Measurements from ENCODE around the gene SLC23A3.
A peak's percentile ranks its signal among the peaks of the same experiment; 100 is the strongest.

The SLC23A3 gene

DNA sequence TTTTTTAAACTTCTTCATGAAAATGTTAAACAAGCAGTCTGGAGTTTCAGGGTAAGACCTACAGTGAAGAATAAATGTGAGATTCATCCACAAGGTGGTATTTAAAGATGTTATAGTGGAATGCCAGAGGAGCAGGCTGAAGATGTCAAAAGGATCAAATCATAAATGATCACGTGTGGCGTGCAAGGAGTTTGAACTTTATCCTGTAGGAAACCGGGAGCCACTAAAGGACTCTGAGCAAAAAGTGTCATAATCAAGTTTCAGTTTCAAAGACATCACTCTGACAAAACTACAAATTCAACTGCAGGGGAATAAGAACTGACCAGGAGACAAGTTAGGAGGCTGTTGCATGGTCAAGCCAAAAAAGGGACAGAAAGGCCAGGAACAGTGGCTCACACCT, 29.1 kb downstream of the SLC23A3 start:
- DNase-seq: no peak

DNA sequence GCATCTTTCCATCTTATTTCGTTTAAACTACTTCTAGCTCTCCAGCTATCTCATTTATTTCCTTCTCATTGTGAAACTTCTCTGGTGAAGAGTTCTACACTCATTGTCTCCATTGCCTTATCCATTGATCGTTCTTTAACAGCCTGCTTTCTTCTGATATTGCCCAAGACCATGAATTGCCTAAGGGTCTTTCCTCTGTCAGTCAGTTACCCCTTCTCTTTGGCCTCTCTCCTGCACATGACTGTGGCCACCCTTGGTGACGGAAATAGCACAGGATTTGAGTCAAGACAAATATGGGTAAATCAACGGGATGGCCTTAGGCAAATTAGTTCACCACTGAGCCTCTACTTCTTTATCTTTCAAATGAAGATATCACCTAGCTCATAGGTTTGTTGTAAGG, 35.9 kb downstream of the SLC23A3 start:
- no peak for DNase-seq

DNA sequence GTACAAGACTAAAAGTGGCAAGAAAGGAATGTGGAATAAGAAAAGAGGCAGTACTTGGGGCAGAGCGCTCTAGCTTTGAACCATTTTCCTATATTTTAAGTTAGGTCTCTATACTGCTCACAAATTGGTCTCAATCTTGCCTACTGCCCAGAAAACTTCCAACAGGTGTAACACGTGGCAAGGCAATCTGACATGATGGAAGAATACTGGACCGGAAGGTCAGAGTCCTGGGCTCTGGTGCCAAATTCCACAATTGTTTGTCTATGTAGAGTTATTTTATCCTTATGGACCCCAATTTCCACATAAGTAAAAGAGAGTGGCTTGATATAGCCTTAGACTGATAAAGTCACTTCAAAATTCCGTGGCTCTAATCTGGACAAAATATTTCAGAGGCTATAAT, 38.1 kb downstream of the SLC23A3 start:
- DNase-seq: no peak

DNA sequence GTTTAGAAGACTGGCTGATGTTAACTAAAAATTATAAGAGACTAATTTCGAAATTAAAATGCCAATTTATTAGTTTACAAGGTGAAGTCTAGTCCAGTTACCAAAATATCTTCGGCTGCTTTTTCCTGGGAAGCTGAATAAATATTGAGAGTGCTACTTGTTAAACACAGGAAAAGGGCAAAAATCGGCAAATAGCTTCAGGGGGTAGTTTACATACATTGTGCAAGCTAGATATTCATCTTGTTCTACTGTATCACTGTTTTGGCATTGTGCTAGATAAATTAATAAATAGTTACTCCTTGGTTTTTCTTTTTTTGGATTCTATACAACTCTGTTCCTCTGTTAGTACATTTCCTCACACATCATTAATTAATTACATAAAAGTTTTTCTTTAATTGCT, 38.5 kb downstream of the SLC23A3 start:
- no peak for DNase-seq

- DNase-seq: no peak
These were observed 40.2 kb downstream of the SLC23A3 start for GRCh38 chr2:219129589-219129988.

DNA sequence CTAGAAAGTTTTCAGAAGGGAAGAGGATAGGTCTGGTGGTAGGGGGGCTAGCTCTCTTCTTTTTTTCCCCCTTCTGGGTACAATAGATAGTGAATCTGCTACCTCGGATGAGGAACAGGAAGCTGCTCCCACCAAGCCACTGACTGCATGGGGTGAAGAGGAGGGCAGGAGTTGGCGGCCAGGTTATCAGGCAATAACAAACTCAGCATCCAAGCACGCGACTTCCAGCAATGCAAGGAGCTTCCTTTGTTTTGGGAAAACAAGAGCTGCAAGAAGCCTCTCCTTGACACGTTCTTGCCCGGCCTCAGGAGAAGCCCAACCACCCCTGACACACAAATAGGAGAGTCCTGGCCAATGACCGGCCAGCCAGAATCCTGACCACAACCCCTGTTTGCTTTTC, 41.4 kb downstream of the SLC23A3 start:
- no peak for DNase-seq

DNA sequence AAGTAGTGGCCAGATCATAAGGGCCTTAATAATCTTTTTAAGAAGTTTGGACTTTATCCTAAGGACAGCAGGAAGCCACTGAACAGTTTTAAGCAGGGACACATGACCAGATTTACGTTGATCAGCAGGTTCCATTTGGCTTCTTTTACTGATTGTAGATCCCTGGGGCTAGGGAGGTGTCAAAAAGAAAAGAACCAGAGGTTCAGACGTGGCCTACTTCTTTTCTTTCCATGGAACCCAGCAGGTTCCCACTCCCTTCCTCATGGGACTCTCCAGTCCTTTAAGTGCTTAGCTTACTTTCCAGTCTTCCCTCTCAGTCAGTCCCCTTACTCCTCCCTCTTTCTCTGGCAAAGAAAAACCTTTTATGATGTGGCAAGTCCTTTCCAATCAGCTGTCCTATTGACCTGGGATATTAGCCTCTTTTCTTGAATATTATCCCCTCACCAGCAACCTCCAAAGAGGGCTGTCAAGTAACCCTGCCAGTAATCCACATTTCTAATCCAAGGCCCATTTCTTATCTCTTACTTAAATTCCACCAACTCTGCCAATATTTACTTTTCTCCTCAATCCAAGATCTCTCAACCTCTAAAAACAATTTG, 42.7 kb downstream of the SLC23A3 start:
- no peak for DNase-seq

DNA sequence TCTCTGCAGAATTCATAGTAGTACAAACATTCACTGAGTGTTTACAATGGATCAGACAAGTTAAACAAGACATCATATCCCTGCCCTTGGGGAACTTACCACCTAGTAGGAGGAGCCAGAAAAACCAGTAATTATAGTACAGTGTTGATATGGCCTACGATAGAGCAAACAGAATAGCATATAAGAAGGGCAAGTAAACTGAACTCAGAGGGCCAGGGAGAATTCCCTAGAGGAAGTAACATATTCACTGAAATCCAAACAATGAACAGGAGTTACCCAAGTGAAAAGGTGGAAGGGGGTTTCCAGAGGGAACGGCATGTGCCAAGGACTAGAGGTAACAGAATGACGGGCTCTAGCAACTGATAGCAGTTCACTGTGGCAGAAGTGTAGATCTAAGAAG, 43.3 kb downstream of the SLC23A3 start:
- DNase-seq: no peak

DNA sequence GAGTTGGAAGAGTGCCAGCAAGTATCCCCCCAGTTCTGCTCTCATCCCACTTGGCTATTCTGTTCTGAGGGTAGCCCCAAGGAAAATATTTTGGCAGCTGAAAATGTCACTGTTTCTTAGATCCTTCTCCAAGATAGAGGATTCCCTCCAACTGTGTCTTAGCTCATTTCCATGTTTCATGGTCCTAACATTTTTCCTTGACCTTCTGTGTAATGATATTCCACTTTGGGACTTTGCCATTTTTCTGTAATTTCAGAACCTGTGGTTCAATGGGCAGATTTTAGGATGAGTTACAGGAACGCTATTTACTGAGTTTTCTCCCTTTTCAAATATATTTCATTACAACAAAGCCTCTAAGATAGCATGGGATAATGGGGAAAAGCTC, 44.0 kb downstream of the SLC23A3 start:
- no peak for DNase-seq

DNA sequence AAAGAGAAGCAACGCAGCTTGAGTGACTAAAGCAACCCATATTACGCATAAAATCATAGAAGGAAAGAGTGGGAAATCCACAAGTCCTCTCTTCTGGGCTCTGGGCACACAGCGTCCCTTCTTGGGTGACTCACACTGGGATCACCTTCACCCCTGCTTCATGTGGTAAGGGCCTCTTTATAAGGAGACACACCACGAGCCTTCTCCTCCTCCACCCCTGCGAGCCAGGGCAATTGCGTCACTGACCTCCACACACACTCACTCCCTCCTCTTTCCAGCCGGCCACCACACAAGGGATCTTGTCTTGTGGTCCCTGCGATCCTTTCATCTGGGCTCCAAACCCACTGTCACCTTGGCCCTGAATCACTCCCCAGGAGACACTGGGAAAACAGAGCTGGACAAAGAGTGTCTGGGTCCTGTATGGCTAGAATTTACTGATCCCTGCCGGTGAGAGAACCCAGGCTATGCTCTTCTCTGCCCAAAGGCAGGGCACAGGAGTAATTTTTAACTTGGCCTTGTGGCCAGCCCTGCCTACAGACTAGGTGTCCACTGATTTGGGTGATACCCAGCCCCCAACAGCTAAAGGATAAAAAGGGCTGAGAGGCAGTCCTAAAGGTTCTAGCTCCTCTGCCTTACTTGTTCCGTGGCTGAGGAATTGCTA, 44.5 kb downstream of the SLC23A3 start:
- peak; percentile 36 to 78 for DNase-seq

DNA sequence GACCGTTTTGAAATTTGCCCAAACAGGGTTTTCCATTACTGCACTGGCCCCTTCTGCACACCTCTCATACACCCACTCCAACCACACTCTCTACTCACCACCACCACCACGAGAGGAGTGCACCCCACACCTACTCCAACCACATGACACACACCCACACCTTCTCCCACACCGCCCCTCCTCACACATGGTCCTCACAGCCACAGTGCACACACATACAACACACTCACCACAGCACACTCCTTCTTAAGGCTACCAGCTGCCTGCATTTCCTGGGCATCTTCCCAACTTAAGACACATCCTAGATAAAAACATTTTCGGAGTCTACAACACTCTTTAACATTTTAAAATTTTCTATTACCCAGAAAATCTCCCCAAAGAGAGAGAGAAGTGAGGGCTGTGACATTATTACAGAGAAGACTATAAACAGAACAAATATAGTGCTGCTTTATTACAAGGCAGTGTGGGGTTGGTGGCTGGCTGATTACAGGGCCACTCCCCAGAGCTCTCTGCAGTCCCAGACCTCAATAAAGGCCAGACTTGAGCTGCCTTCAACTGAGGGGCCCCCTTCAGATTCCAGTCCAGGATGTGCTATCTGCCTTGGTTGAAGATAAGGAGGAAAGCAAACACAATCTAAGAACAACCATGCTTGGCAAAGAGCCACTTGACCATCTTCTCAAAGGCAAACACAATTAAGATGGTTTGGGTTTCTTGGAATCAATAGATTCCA, 45.3 kb downstream of the SLC23A3 start:
- no peak for DNase-seq

DNA sequence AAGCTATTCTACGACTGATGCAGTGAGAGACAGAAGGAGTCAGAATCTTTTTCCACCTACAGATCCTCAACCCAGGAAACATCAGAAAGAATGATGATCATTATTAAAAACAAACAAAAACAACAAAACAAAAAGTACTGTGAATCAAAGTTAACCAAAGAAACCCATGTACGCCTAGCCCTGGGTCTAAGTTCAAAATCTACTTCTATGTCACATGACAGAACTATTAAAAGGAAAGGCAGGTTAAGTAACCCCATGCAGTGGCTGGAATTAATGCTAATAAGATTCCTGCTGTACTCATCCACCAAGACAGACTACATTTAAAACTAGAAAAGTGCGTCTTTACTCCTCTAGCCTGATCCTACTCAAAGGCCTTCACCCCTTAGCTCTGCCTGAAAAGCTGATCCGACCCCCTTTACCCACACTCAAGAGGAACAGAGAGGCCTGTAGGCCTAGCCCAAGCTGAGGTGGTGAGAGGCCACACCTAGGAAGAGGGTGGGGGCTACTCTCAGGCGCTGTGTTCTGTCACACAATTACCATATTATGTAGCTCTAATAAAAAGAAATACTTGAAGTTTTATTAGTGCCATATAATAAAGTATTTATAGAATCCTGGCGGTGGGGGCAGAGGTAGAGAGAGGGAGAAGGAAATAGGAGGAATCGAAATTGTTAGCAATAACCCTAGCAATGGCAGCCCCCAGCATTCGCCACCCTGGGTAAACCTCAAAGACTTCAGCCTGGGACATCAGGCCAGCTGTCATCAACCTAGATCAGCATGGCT, 46.3 kb downstream of the SLC23A3 start:
- no peak for DNase-seq

DNA sequence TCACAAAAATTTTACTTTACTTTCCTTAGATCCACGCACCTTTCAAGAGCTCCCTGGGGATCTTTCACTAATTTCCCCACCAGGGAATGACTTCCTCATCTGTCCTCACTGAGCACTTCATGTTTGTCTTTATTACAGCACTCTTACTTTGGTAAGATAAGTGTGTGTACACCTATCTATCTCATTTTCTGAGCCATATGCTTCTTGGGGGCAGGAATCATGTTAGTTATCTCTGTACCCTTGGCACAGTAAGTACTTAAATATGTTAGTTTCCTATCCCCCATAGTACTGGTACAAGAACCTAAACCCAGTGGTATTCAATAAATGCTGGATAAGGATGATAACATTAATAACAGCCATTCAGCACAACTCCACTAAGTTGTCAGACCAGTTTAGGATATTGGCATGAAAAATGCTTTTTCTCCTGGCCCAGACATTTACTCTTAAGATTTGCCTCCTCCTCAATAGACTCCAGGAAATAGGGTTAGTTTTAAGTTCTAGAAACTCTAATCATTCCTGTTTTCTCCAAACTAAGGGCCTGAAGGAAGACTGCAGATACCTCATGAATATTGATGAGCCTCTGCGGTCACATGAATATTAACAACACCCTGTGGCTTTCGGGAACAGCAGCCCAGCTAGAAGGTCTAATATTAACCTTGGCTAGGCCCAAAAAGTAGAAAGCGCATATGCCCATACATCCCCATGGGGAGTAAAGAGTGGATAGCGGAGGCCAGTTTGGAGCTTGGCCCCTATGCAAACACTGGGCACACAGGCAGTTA, 47.4 kb downstream of the SLC23A3 start:
- no peak for DNase-seq

DNA sequence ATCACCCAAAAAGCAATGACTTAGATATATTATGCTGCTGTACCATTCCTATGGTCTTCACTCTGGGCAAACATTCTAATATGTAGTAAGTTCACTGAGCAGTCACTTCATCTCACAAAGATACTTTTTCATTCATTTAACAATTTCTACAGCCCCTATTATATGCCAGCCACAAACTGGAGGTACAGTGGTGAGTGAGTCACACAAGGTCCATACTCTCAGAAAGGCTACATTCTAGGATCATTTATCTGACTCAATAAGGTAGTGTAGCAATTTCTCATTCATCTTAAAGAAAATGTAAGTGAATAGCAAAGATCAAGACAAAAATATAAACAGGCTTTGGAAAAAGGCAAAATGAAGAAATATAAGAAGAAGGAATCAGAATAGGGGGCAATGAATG, 49.7 kb downstream of the SLC23A3 start:
- no peak for DNase-seq

DNA sequence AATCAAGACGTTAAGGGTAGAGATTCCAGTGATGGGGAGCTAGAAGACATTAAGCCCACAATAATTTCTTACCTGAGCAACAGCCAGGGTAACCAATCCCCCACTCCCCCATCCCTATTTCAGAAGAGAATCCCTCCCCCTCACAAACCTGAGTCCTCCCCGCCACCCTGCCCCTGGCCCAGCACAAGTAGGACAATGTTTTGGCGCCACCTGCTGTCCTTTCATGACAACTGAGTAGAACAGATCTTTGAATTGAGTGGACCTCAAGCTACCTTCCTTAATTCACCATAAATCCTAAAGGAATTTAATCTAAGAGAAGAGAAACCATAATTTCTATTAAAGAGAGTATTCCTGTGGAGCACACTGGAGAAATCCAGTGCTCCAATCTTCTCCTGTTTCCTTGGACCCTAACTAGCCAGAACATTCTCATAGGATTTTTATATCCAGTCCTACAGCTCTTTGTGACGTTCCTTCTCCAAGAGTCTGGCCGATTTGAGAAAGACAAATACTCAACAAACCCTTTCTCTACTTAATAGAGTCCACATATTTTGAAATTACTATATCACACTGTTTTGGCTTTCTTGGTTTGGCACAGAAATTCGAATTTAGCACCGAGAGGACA, 50.3 kb downstream of the SLC23A3 start:
- DNase-seq: peak; percentile 15 to 80

DNA sequence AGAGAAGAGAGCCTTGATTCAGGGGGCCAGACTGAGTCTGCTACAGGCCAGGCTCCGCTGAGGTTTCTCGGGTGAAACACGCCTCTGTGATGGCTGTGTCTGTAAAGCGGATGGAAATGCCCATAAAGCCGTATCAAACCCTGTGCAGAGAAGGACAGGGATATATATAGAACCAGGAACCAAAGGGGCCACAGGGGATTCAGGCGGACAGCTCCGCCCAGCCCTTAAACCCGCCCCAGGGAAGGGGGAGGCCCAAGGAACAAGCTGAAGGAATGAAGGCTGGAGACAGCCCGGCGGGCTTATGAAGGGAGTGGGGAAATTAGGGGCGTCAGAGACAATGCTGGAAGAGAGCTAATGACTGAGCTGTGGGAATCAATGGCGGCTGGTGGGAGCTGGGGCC, 51.3 kb downstream of the SLC23A3 start:
- no peak for DNase-seq

DNA sequence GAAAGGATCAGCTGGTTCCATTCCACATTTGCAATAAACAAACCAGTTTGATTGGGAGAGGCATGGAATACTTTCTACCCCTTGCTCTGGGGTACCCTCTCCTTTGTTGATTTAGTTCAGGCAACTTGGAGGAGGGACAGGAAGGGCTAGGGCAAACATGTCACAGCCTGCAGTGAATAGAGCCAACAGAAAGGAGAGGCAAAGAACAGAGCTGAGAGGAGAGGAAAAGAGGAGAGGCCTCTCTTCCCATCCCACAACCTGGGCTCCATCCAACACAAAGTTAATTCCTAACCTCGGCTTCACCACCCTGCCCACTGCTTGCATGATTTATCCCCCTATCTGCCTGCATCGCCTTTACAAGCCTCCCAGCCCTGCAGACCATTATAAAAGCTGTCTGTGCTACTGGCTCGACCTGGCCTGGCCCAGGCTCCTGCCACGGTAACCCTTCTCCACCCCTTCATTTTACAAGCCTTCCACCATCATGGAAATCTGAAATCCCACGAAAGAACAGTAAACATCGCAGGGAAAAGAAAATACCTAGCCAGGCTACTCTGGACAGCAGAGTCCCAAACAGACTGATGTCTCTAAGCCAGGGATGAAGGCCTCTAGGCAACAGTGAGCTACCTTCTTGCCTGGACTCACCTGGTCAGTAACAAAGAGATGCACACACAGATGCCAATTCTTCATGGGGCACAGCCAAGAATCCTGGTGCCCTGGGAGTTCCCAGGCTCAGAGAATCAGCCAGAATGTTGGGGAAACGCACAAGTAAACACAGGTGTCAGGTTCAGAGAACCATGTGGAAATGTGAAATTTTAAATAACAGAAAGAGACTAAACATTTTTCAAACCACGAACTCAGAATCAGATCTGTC, 52.8 kb downstream of the SLC23A3 start:
- no peak for DNase-seq

DNA sequence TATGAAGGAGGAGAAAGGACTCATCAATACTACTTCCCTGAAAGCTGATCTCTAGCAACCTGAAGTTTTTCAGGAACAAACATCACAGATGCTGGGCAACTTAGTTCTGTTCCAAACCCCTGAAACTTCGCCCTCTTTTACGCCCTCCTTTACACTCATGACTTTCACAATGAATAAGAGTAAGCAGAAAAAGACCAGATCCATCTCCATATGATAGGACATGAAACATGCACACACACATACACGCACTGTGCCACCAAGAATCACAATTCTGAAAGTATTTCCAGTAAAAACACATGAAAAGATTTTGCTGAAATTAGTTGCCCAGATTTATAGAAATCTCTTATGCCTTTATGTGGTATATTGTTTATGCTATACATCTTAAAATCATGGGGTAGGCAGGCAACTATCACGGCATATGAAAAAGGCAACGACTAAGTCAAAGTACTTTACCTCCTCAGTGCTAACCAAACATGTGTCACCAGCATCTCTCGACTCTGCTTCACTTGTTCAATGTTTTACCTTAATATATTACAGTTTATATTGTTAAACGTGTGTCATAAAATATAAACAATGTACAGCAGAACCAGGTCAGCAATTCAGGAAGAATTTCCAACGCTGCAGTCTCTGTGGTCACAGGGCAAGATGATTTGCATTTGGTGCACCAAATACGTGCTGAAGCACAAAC, 57.0 kb downstream of the SLC23A3 start:
- no peak for DNase-seq

DNA sequence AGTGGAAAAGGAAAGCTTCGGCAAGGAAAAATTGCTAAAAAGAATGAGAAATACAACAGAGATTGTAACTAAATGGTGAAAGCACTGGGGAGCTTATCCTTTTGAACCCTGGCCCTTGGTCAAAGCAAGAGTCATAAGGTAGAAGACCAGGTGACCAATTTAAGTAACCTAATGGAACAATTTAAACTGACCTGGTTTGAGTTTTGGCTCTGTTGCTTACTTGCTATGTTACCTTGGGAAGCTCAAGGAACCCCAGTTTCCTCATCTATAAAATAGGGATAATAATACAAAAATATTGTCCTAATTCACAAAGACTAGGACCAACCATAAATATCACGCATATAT, 57.8 kb downstream of the SLC23A3 start:
- no peak for DNase-seq
